Stimulated activated CD4-positive, alpha-beta T cell treated with anti-CD3 and anti-CD28 coated beads, Interleukin-2, amount 100 ng/mL, for 24 hours (primary cell): ENCODE measurements around the gene HFE.
A peak's percentile ranks its signal among the peaks of the same experiment; 100 is the strongest.
"Not testable (repeated sequence)": the region's sequence is repeated elsewhere in the genome, so short reads cannot be mapped to it uniquely, and the experiment has no call there.

Experiments used
- DNase-seq, 2 donors: peaks; one replicate each; pipeline ENCODE4 v3.0.0-alpha.2; 2020

Gene HFE

GRCh38 chr6:26059941-26060340 is 27.3 kb upstream of the HFE start:
- no peak for DNase-seq

- DNase-seq: peak; percentile 24 to 36
Observed at GRCh38 chr6:26064619-26065257, 22.5 kb upstream of the HFE start.

GRCh38 chr6:26065952-26066380 is 21.3 kb upstream of the HFE start:
- DNase-seq: peak; percentile 40 to 52

- peak in 1 of 2 donors; percentile 4 for DNase-seq
Observed at GRCh38 chr6:26067367-26067766, 19.9 kb upstream of the HFE start.

- DNase-seq: peak in 1 of 2 donors; percentile 1
Observed at GRCh38 chr6:26068036-26068435, 19.2 kb upstream of the HFE start.

- no peak for DNase-seq
Observed at GRCh38 chr6:26071135-26071534, 16.1 kb upstream of the HFE start.

- DNase-seq: no peak
Observed at GRCh38 chr6:26075063-26075717, 12.0 kb upstream of the HFE start.

- DNase-seq: not testable (repeated sequence)
Observed at GRCh38 chr6:26078066-26078465, 9.2 kb upstream of the HFE start.

- DNase-seq: not testable (repeated sequence)
Observed at GRCh38 chr6:26081096-26081495, 6.1 kb upstream of the HFE start.

- DNase-seq: no peak
Observed at GRCh38 chr6:26086211-26086610, 1.0 kb upstream of the HFE start.

- DNase-seq: no peak
Observed at GRCh38 chr6:26088344-26088743, 1.1 kb downstream of the HFE start.

GRCh38 chr6:26089272-26089671 is 2.0 kb downstream of the HFE start:
- DNase-seq: no peak

- DNase-seq: no peak
Observed at GRCh38 chr6:26092443-26092842, 5.2 kb downstream of the HFE start.

- no peak for DNase-seq
Observed at GRCh38 chr6:26094036-26094435, 6.8 kb downstream of the HFE start.

- DNase-seq: peak; percentile 58 to 73
Observed at GRCh38 chr6:26097268-26097875, 10.1 kb downstream of the HFE start.

- DNase-seq: no peak
Observed at GRCh38 chr6:26103141-26103769, 16.0 kb downstream of the HFE start.

GRCh38 chr6:26103770-26104456 is 16.7 kb downstream of the HFE start:
- peak; percentile 82 to 88 for DNase-seq

GRCh38 chr6:26104457-26105108 is 17.4 kb downstream of the HFE start:
- DNase-seq: peak in 1 of 2 donors; percentile 45

- no peak for DNase-seq
Observed at GRCh38 chr6:26105109-26105730, 18.0 kb downstream of the HFE start.

GRCh38 chr6:26105842-26106241 is 18.6 kb downstream of the HFE start:
- DNase-seq: no peak

- DNase-seq: no peak
Observed at GRCh38 chr6:26107935-26108334, 20.7 kb downstream of the HFE start.

GRCh38 chr6:26109772-26110171 is 22.5 kb downstream of the HFE start:
- no peak for DNase-seq
